B cell (primary cell): ENCODE data around the gene DPCD.

ENCODE experiments used
- CTCF ChIP-seq: fragments of 200-600 bp; IDR thresholded peaks from one replicate; pipeline ENCODE4 v1.8.0; 2022; ENCODE audit warnings: antibody characterized with exemption, mild to moderate bottlenecking
- EZH2 ChIP-seq: IDR thresholded peaks from 2 replicates; pipeline ENCODE4 v1.6.1; 2012; ENCODE audit warnings: borderline replicate concordance, low read depth, mild to moderate bottlenecking, moderate library complexity, low read length; ENCODE audit not compliant: insufficient read depth, poor library complexity, severe bottlenecking

- TF ChIP-seq CTCF (no peak), EZH2 (no peak)
Measured at GRCh38 chr10:101576211-101576863, 11.8 kb upstream of the DPCD start.
